Spleen (tissue), 11 donors: ENCODE results near the gene TMEM218. TPM values are rescaled to one million over a fixed set of nuclear protein-coding genes. Genes with fewer than 3 reads are reported as not detected.

ENCODE experiments used
- DNase-seq: peaks from one replicate; pipeline ENCODE4 v3.0.0-alpha.2; 2020
- H3K27ac ChIP-seq, 8 donors: fragments of 200-600 bp; sonication (generic) in 7 of 8; 1 replicate in 4 of 8; 2 replicates in 4 of 8; pipeline versions ENCODE4 v1.5.0 to v1.8.0; 2016 to 2021; ENCODE audit warnings: inconsistent platforms in 4 of 8, mild to moderate bottlenecking in 4 of 8, moderate library complexity in 1 of 8
- H3K27me3 ChIP-seq, 7 donors: fragments of 200-600 bp; sonication (generic) in 6 of 7; replicated peaks in 1 of 7; 1 replicate in 4 of 7; 2 replicates in 3 of 7; pipeline versions ENCODE4 v1.5.0 to v1.8.0; 2016 to 2021; ENCODE audit warnings: inconsistent platforms in 3 of 7, mild to moderate bottlenecking in 1 of 7
- H3K36me3 ChIP-seq, 6 donors: fragments of 200-600 bp; sonication (generic) in 5 of 6; 1 replicate in 4 of 6; 2 replicates in 2 of 6; pipeline versions ENCODE4 v1.5.0 to v1.8.0; 2016 to 2021; ENCODE audit warnings: inconsistent platforms in 2 of 6
- H3K4me1 ChIP-seq, 6 donors: fragments of 200-600 bp; sonication (generic) in 5 of 6; 1 replicate in 3 of 6; 2 replicates in 3 of 6; pipeline versions ENCODE4 v1.5.0 to v1.8.0; 2016 to 2021; ENCODE audit warnings: inconsistent platforms in 3 of 6
- H3K4me3 ChIP-seq, 8 donors: fragments of 200-600 bp; sonication (generic) in 7 of 8; 1 replicate in 4 of 8; 2 replicates in 4 of 8; pipeline versions ENCODE4 v1.5.0 to v1.8.0; 2016 to 2021; ENCODE audit warnings: inconsistent platforms in 4 of 8, mild to moderate bottlenecking in 4 of 8, moderate library complexity in 2 of 8
- H3K9me3 ChIP-seq, 8 donors: fragments of 200-600 bp; sonication (generic) in 7 of 8; 1 replicate in 4 of 8; 2 replicates in 4 of 8; pipeline versions ENCODE4 v1.5.0 to v1.8.0; 2016 to 2021; ENCODE audit warnings: inconsistent platforms in 4 of 8
- CTCF ChIP-seq, 11 experiments: fragments of 200-600 bp in 7 of 11; fragments of 450-650 bp in 4 of 11; sonication (generic) in 4 of 11; IDR thresholded peaks in 8 of 11; conservative IDR thresholded peaks in 3 of 11; 1 replicate in 7 of 11; 2 replicates in 4 of 11; pipeline versions ENCODE4 v1.4.0 to v1.8.0; 2016 to 2021; ENCODE audit warnings: antibody characterized with exemption in 11 of 11, inconsistent platforms in 4 of 11, mild to moderate bottlenecking in 1 of 11
- POLR2A ChIP-seq, 3 donors: fragments of 450-650 bp; IDR thresholded peaks; one replicate each; pipeline ENCODE4 v1.5.1; 2017; ENCODE audit warnings: antibody characterized with exemption in 3 of 3, mild to moderate bottlenecking in 1 of 3
- POLR2AphosphoS5 ChIP-seq, 3 donors: sonication (generic); formaldehyde crosslinking; IDR thresholded peaks; one replicate each; pipeline ENCODE4 v1.5.1; 2017; ENCODE audit warnings: antibody characterized with exemption in 3 of 3
- WGBS, 5 donors: extraction: QIAGEN DNeasy Blood & Tissue Kit in 3 of 5; methylation state at CpG; one replicate each; pipeline versions ENCODE4 v1.1.5 to v1.1.7; 2013 to 2018; 5-methylcytosine and 5-hydroxymethylcytosine counted together
- intact Hi-C: fragments of 100-400 bp; cut with DNase I; formaldehyde crosslinking; loops from one replicate; pipeline ENCODE4 v1.15.0; 2023; ENCODE audit warnings: low total_unique reads
- polyA plus RNA-seq, 3 donors: library from polyadenylated mRNA; stranded (reverse); fragments of 200-250 nt; gene quantifications; one replicate each; pipeline ENCODE4 v1.2.1, GENCODE V29; 2013
- total RNA-seq, 7 donors: library from RNA; depleted of rRNA in 3 of 7; stranded (reverse); fragments of >200 nt in 3 of 7; fragmentation: NEBNext Ultra II Directional in 4 of 7; extraction: Animal tissue kit (Norgen Biotek cat#: 25700) in 4 of 7; gene quantifications; one replicate each; pipeline versions ENCODE4 v1.1.0 to v1.2.1, GENCODE V29; 2016 to 2021
- donor health status: healthy with polysubstance abuse.
- donor health status: DM: no; HTN: no; CAD: no; lungs with moderate emphysema.
- donor health status: DM: no; HTN: no; CAD: no.
- donor health status: Bipolar disorder and iron deficiency.
- donor health status: healthy.
- donor health status: DM: no; HTN: no; CAD: no.
- donor health status: DM: yes; HTN: yes; CAD: no.

TMEM218 gene
- total and polyA plus RNA-seq, 10 donors, result 12.0 to 34.7 (median 20.7) TPM

GRCh38 chr11:125146232-125146631 is 34.8 kb upstream of the TMEM218 start:
- H3K36me3 ChIP-seq, result no peaks in the 10 kb centered on the region
- TF ChIP-seq POLR2A (IDR thresholded peaks at IDR 0.05), result no peak
- no peak for TF ChIP-seq POLR2AphosphoS5 (IDR thresholded peaks at IDR 0.05)
- no peak for TF ChIP-seq CTCF (IDR thresholded peaks at IDR 0.05 in 8 of 11, conservative IDR thresholded peaks at IDR 0.05 in 3 of 11)
- no peak overlapping the region for H3K27ac ChIP-seq
- DNase-seq, result no peak
- peaks cover 4 to 10% (median 6%) of the 10 kb centered on the region in 6 donors for H3K4me1 ChIP-seq
- H3K27me3 ChIP-seq, result peaks cover 0 to 28% (median 2%) of the 10 kb centered on the region in 7 donors
- no peak overlapping the region for H3K4me3 ChIP-seq
- 73 to 85% (median 79%) methylated on average over 1 of the region's 1 CpG for WGBS, 5 donors
- intact Hi-C loops, result loop anchor here (10.0 kb wide), 1 partner anchor 51 kb away; no protein-coding TSS in a partner anchor
- H3K9me3 ChIP-seq, result no peaks in the 10 kb centered on the region

GRCh38 chr11:125141686-125142535 is 30.5 kb upstream of the TMEM218 start:
- Histone ChIP-seq H3K27me3 (peaks cover 0 to 51% (median 7%) of the 10 kb centered on the region in 7 donors), H3K27ac (no peak overlapping the region), H3K4me1 (peaks cover 4 to 16% (median 7%) of the 10 kb centered on the region in 6 donors), H3K9me3 (no peaks in the 10 kb centered on the region), H3K4me3 (peak overlapping the region in 1 of 8 donors; percentile 6), H3K36me3 (no peaks in the 10 kb centered on the region)
- peak; percentile 84 to 97 (median 94) for TF ChIP-seq CTCF (IDR thresholded peaks at IDR 0.05 in 8 of 11, conservative IDR thresholded peaks at IDR 0.05 in 3 of 11)
- no peak for TF ChIP-seq POLR2A (IDR thresholded peaks at IDR 0.05)
- no peak for TF ChIP-seq POLR2AphosphoS5 (IDR thresholded peaks at IDR 0.05)
- WGBS, 5 donors, result 35 to 42% (median 37%) methylated on average over 16 to 18 of the region's 18 CpGs
- intact Hi-C loops, result loop anchor here (5.0 to 10.0 kb wide), 2 partner anchors 47 to 170 kb away; no protein-coding TSS in a partner anchor
- peak; percentile 87 for DNase-seq

- no peaks in the 10 kb centered on the region for H3K9me3 ChIP-seq
- no peak for DNase-seq
- WGBS, 5 donors, result 59 to 69% (median 64%) methylated on average over 12 of the region's 12 CpGs
- no peak for TF ChIP-seq POLR2A (IDR thresholded peaks at IDR 0.05)
- TF ChIP-seq POLR2AphosphoS5 (IDR thresholded peaks at IDR 0.05), result no peak
- no peak for TF ChIP-seq CTCF (IDR thresholded peaks at IDR 0.05 in 8 of 11, conservative IDR thresholded peaks at IDR 0.05 in 3 of 11)
- peaks cover 4 to 16% (median 7%) of the 10 kb centered on the region in 6 donors for H3K4me1 ChIP-seq
- no peak overlapping the region for H3K4me3 ChIP-seq
- no peak overlapping the region for H3K27ac ChIP-seq
- intact Hi-C loops, result loop anchor here (5.0 to 10.0 kb wide), 2 partner anchors 46 to 169 kb away; no protein-coding TSS in a partner anchor
- H3K27me3 ChIP-seq, result peaks cover 0 to 51% (median 7%) of the 10 kb centered on the region in 7 donors
- H3K36me3 ChIP-seq, result no peaks in the 10 kb centered on the region
Measured at GRCh38 chr11:125141178-125141577, 29.8 kb upstream of the TMEM218 start.

GRCh38 chr11:125140233-125140632 is 28.8 kb upstream of the TMEM218 start:
- intact Hi-C loops, result loop anchor here (5.0 to 10.0 kb wide), 2 partner anchors 45 to 168 kb away; no protein-coding TSS in a partner anchor
- Histone ChIP-seq H3K4me1 (peaks cover 4 to 16% (median 7%) of the 10 kb centered on the region in 6 donors), H3K9me3 (no peaks in the 10 kb centered on the region), H3K4me3 (no peak overlapping the region), H3K27me3 (peaks cover 0 to 58% (median 7%) of the 10 kb centered on the region in 7 donors), H3K27ac (no peak overlapping the region), H3K36me3 (no peaks in the 10 kb centered on the region)
- DNase-seq, result no peak
- no peak for TF ChIP-seq CTCF (IDR thresholded peaks at IDR 0.05 in 8 of 11, conservative IDR thresholded peaks at IDR 0.05 in 3 of 11)
- TF ChIP-seq POLR2AphosphoS5 (IDR thresholded peaks at IDR 0.05), result no peak
- WGBS, 5 donors, result 26 to 54% (median 42%) methylated on average over 6 to 8 of the region's 8 CpGs
